ENCODE results near the gene NFIB.

Gene NFIB

GRCh38 chr9:14318934-14319580, 5.1 kb upstream of the NFIB start:
- no peak for DNase-seq
- Histone ChIP-seq H3K27me3 (replicated peaks; ENCODE audit: insufficient read depth, low read length) (peaks cover 34% of the 10 kb centered on the region), H2AFZ (ENCODE audit: low read length) (no peak overlapping the region), H3K4me3 (ENCODE audit: low read length) (no peak overlapping the region), H3K9me2 (replicated peaks; ENCODE audit: insufficient read depth, low read length) (no peaks in the 10 kb centered on the region), H3K36me3 (replicated peaks; ENCODE audit: insufficient read depth, low read length) (no peaks in the 10 kb centered on the region), H3K4me2 (ENCODE audit: low read depth, low read length) (no peak overlapping the region), H3K4me1 (ENCODE audit: low read length) (0 out of 2 replicates have a peak, but pooled peaks cover 3% of the 10 kb centered on the region), H3K9ac (ENCODE audit: low read length) (no peak overlapping the region), H3K27ac (ENCODE audit: low read length) (no peak overlapping the region), H3K79me2 (ENCODE audit: low read length) (no peaks in the 10 kb centered on the region), H3F3A (ENCODE audit: insufficient read depth, low read length) (0 out of 2 replicates have a peak, but pooled peaks cover 3% of the 10 kb centered on the region), H3K9me3 (replicated peaks; ENCODE audit: insufficient read depth, low read length) (no peaks in the 10 kb centered on the region), H4K20me1 (ENCODE audit: insufficient read depth, low read length) (no peaks in the 10 kb centered on the region)
- TF ChIP-seq EZH2phosphoT487 (IDR thresholded peaks at IDR 0.05; ENCODE audit: low read length) (no peak), EZH2 (optimal IDR thresholded peaks at IDR 0.05; ENCODE audit: low read depth, low read length) (no peak)
- TF ChIP-seq, protein P1, sequence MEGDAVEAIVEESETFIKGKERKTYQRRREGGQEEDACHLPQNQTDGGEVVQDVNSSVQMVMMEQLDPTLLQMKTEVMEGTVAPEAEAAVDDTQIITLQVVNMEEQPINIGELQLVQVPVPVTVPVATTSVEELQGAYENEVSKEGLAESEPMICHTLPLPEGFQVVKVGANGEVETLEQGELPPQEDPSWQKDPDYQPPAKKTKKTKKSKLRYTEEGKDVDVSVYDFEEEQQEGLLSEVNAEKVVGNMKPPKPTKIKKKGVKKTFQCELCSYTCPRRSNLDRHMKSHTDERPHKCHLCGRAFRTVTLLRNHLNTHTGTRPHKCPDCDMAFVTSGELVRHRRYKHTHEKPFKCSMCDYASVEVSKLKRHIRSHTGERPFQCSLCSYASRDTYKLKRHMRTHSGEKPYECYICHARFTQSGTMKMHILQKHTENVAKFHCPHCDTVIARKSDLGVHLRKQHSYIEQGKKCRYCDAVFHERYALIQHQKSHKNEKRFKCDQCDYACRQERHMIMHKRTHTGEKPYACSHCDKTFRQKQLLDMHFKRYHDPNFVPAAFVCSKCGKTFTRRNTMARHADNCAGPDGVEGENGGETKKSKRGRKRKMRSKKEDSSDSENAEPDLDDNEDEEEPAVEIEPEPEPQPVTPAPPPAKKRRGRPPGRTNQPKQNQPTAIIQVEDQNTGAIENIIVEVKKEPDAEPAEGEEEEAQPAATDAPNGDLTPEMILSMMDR (IDR thresholded peaks at IDR 0.05; ENCODE audit: low read length): no peak

DNA sequence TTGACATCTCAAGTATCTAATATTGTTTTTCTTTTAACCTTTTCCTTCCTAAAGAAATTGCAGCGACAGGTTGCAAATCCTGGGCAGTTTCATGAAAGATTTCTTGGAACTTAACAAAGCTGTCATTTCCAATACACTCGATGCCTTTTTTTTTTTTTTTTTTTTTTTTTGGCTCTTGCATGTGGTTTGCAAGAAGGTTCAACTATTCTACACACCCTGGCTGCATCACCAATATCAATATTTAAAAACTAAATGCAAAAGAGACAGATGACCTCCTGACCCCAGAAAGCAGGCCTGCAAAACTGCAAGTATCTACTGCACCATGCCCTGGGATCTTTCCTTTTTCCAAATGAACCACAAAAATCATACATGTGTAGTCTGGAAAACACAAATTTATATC, 4.4 kb upstream of the NFIB start:
- 0 out of 2 replicates have a peak, but pooled peaks cover 3% of the 10 kb centered on the region for H3F3A ChIP-seq (ENCODE audit: insufficient read depth, low read length)
- H3K9ac ChIP-seq (ENCODE audit: low read length): no peak overlapping the region
- H3K9me3 ChIP-seq (replicated peaks; ENCODE audit: insufficient read depth, low read length): no peaks in the 10 kb centered on the region
- H2AFZ ChIP-seq (ENCODE audit: low read length): no peak overlapping the region
- no peak overlapping the region for H3K4me3 ChIP-seq (ENCODE audit: low read length)
- H3K27ac ChIP-seq (ENCODE audit: low read length): no peak overlapping the region
- H3K4me2 ChIP-seq (ENCODE audit: low read depth, low read length): no peak overlapping the region
- TF ChIP-seq, protein P1 (IDR thresholded peaks at IDR 0.05; ENCODE audit: low read length): no peak
- no peak for TF ChIP-seq EZH2 (optimal IDR thresholded peaks at IDR 0.05; ENCODE audit: low read depth, low read length)
- TF ChIP-seq EZH2phosphoT487 (IDR thresholded peaks at IDR 0.05; ENCODE audit: low read length): no peak
- H3K4me1 ChIP-seq (ENCODE audit: low read length): 0 out of 2 replicates have a peak, but pooled peaks cover 3% of the 10 kb centered on the region
- peaks cover 34% of the 10 kb centered on the region for H3K27me3 ChIP-seq (replicated peaks; ENCODE audit: insufficient read depth, low read length)
- no peak for DNase-seq
- H3K79me2 ChIP-seq (ENCODE audit: low read length): no peaks in the 10 kb centered on the region
- no peaks in the 10 kb centered on the region for H4K20me1 ChIP-seq (ENCODE audit: insufficient read depth, low read length)
- H3K9me2 ChIP-seq (replicated peaks; ENCODE audit: insufficient read depth, low read length): no peaks in the 10 kb centered on the region
- no peaks in the 10 kb centered on the region for H3K36me3 ChIP-seq (replicated peaks; ENCODE audit: insufficient read depth, low read length)

DNA sequence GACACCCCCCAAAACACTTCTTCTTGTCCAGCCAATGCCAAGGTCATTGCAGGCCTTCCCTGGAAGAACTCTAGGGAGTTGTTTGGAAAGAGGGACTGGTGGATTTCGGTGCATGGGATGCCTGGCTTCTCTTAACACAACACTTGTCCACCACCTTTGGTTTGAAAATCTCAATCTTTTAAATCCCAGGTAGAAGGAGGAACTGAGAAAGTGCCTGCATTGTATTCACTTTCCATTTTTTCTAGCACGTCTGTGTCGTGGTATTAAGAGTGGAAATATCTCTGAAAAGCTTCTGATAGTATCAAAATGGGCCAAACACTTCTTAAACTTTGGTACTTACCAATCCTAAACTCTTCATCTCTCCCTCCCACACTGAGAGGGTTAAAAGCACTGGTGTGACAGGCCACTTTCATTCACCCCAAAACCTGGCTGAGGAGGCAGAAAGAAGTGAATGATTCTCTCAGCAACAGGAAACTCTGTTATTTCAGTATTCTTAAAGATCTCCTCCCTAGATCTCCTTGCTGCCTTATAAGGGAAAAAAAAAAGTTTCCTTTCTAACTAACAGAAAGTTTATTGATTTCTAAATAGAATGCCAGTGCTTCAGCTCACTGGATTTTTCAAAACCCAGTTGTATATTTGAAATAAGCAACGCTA, 3.9 kb upstream of the NFIB start:
- no peak overlapping the region for H3K4me3 ChIP-seq (ENCODE audit: low read length)
- no peaks in the 10 kb centered on the region for H3K36me3 ChIP-seq (replicated peaks; ENCODE audit: insufficient read depth, low read length)
- H2AFZ ChIP-seq (ENCODE audit: low read length): no peak overlapping the region
- H3K9me3 ChIP-seq (replicated peaks; ENCODE audit: insufficient read depth, low read length): no peaks in the 10 kb centered on the region
- no peak overlapping the region for H3K27ac ChIP-seq (ENCODE audit: low read length)
- 0 out of 2 replicates have a peak, but pooled peaks cover 3% of the 10 kb centered on the region for H3K4me1 ChIP-seq (ENCODE audit: low read length)
- H3K4me2 ChIP-seq (ENCODE audit: low read depth, low read length): no peak overlapping the region
- no peaks in the 10 kb centered on the region for H3K9me2 ChIP-seq (replicated peaks; ENCODE audit: insufficient read depth, low read length)
- TF ChIP-seq EZH2phosphoT487 (IDR thresholded peaks at IDR 0.05; ENCODE audit: low read length) (no peak), EZH2 (optimal IDR thresholded peaks at IDR 0.05; ENCODE audit: low read depth, low read length) (no peak)
- TF ChIP-seq, protein P1 (IDR thresholded peaks at IDR 0.05; ENCODE audit: low read length): no peak
- no peak for DNase-seq
- H4K20me1 ChIP-seq (ENCODE audit: insufficient read depth, low read length): no peaks in the 10 kb centered on the region
- H3F3A ChIP-seq (ENCODE audit: insufficient read depth, low read length): 0 out of 2 replicates have a peak, but pooled peaks cover 3% of the 10 kb centered on the region
- peaks cover 34% of the 10 kb centered on the region for H3K27me3 ChIP-seq (replicated peaks; ENCODE audit: insufficient read depth, low read length)
- no peaks in the 10 kb centered on the region for H3K79me2 ChIP-seq (ENCODE audit: low read length)
- no peak overlapping the region for H3K9ac ChIP-seq (ENCODE audit: low read length)
